ENCODE measurements around the gene GPD2. TPM values are rescaled to one million over a fixed set of nuclear protein-coding genes. Genes with fewer than 3 reads are reported as not detected.
"Not testable (repeated sequence)": the region's sequence is repeated elsewhere in the genome, so short reads cannot be mapped to it uniquely, and the experiment has no call there.

The GPD2 gene
- polyA plus RNA-seq, 1 experiment = 20.7 TPM

GRCh38 chr2:156526950-156527636 lies 90.9 kb downstream of the GPD2 start:
- POLR2A ChIA-PET = no interaction called here
- TF ChIP-seq, protein P1, sequence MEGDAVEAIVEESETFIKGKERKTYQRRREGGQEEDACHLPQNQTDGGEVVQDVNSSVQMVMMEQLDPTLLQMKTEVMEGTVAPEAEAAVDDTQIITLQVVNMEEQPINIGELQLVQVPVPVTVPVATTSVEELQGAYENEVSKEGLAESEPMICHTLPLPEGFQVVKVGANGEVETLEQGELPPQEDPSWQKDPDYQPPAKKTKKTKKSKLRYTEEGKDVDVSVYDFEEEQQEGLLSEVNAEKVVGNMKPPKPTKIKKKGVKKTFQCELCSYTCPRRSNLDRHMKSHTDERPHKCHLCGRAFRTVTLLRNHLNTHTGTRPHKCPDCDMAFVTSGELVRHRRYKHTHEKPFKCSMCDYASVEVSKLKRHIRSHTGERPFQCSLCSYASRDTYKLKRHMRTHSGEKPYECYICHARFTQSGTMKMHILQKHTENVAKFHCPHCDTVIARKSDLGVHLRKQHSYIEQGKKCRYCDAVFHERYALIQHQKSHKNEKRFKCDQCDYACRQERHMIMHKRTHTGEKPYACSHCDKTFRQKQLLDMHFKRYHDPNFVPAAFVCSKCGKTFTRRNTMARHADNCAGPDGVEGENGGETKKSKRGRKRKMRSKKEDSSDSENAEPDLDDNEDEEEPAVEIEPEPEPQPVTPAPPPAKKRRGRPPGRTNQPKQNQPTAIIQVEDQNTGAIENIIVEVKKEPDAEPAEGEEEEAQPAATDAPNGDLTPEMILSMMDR (IDR thresholded peaks at IDR 0.05; ENCODE audit: low read depth, low read length) = no peak
- Histone ChIP-seq H3K4me3 (ENCODE audit: low read depth, low read length) (no peak overlapping the region), H3K9me3 (ENCODE audit: control insufficient read depth, insufficient read depth, low read length) (no peaks in the 10 kb centered on the region), H3K27me3 (ENCODE audit: control insufficient read depth, insufficient read depth, low read length) (no peaks in the 10 kb centered on the region), H3K27ac (ENCODE audit: low read depth, low read length) (no peak overlapping the region)
- CTCF ChIA-PET = no interaction called here
- DNase-seq (ENCODE audit: low read depth, low spot score) = no peak

GRCh38 chr2:156528583-156528982 lies 92.4 kb downstream of the GPD2 start:
- POLR2A ChIA-PET = not testable (repeated sequence)

DNA sequence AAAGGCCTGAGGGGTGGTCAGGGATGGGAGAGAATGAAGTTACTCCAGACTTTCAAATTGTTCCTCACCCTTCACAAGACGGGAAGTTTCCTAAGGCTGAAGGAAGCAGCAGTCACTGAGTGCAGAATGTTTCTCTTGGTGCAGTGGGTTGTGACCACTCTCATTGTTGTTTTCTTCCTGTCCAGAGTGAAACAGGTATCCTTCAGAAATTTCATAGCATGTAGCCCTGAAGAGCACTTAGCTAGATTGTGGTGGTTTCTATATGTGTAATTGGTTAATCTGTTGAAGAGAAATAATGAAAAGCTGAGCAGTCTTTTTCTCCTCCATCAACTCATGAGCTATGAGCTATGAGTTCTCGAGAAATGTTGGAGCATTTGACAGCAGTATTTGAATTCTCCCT lies 96.8 kb downstream of the GPD2 start:
- ChIA-PET CTCF (interaction anchor here (0.9 kb wide), 1 partner anchor 198 kb away, joined by 4 read pairs; no protein-coding TSS in a partner anchor), POLR2A (no interaction called here)
- DNase-seq (ENCODE audit: low read depth, low spot score) = no peak
- Histone ChIP-seq H3K9me3 (ENCODE audit: control insufficient read depth, insufficient read depth, low read length) (peaks cover 4% of the 10 kb centered on the region), H3K4me3 (ENCODE audit: low read depth, low read length) (no peak overlapping the region), H3K27me3 (ENCODE audit: control insufficient read depth, insufficient read depth, low read length) (no peaks in the 10 kb centered on the region), H3K27ac (ENCODE audit: low read depth, low read length) (no peak overlapping the region)
- TF ChIP-seq, protein P1 (IDR thresholded peaks at IDR 0.05; ENCODE audit: low read depth, low read length) = no peak

More at GRCh38 chr2:156528583-156528982, 92.4 kb downstream of the GPD2 start:
- H3K9me3 ChIP-seq (ENCODE audit: control insufficient read depth, insufficient read depth, low read length); DNase-seq (ENCODE audit: low read depth, low spot score); H3K4me3 ChIP-seq (ENCODE audit: low read depth, low read length); H3K27ac ChIP-seq (ENCODE audit: low read depth, low read length); CTCF ChIA-PET; H3K27me3 ChIP-seq (ENCODE audit: control insufficient read depth, insufficient read depth, low read length): not testable (repeated sequence)

GRCh38 chr2:156536534-156536933 lies 100.4 kb downstream of the GPD2 start:
- Histone ChIP-seq H3K9me3 (ENCODE audit: control insufficient read depth, insufficient read depth, low read length) (peaks cover 4% of the 10 kb centered on the region), H3K4me3 (ENCODE audit: low read depth, low read length) (no peak overlapping the region), H3K27ac (ENCODE audit: low read depth, low read length) (no peak overlapping the region), H3K27me3 (ENCODE audit: control insufficient read depth, insufficient read depth, low read length) (no peaks in the 10 kb centered on the region)
- no peak for DNase-seq (ENCODE audit: low read depth, low spot score)
- ChIA-PET POLR2A (interaction anchor here (0.6 kb wide), 1 partner anchor 44 kb away, joined by 10 read pairs; no protein-coding TSS in a partner anchor), CTCF (no interaction called here)
- TF ChIP-seq, protein P1 (IDR thresholded peaks at IDR 0.05; ENCODE audit: low read depth, low read length) = no peak

DNA sequence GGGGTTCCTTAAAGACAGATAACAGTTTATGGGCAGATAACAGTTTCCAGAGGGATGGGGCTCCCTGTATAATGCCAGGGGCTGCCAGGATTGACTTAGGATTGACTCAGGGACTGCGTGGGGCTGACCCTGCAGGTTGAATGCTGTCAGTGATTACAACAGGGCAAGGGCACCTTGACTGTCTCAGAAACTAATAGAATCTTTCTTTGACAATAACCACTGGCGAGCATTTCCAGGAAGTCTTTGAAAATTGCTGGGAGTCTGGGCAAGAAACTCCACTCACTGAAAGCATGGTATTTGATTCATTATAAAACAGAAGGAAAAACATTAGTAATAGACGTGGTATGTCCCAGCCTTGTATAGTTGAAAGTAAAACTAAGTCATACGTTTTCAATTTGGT lies 101.0 kb downstream of the GPD2 start:
- Histone ChIP-seq H3K4me3 (ENCODE audit: low read depth, low read length) (no peak overlapping the region), H3K27ac (ENCODE audit: low read depth, low read length) (no peak overlapping the region), H3K9me3 (ENCODE audit: control insufficient read depth, insufficient read depth, low read length) (peaks cover 4% of the 10 kb centered on the region), H3K27me3 (ENCODE audit: control insufficient read depth, insufficient read depth, low read length) (no peaks in the 10 kb centered on the region)
- TF ChIP-seq, protein P1 (IDR thresholded peaks at IDR 0.05; ENCODE audit: low read depth, low read length) = no peak
- no peak for DNase-seq (ENCODE audit: low read depth, low spot score)
- ChIA-PET POLR2A (no interaction called here), CTCF (no interaction called here)

All from AG04450 (cell line).